HG02885 (cell line): Measurements from ENCODE around the gene LIN52.

Experiments used
- ATAC-seq: cut with Tn5 transposase; IDR thresholded peaks from one replicate; pipeline ENCODE4 v1.9.1; 2021; ENCODE audit warnings: mild to moderate bottlenecking; ENCODE audit not compliant: unreplicated experiment, poor library complexity

The LIN52 gene

GRCh38 chr14:74249433-74250375 is 164.9 kb downstream of the LIN52 start:
- no peak for ATAC-seq
